Limb (tissue), 2 donors: ENCODE measurements around the gene NECAB3.
A peak's percentile ranks its signal among the peaks of the same experiment; 100 is the strongest.

ENCODE experiments used
- DNase-seq, 2 donors: peaks; one replicate each; pipeline ENCODE4 v3.0.0-alpha.2; 2016; ENCODE audit errors: extremely low spot score in 2 of 2

Gene NECAB3

DNA sequence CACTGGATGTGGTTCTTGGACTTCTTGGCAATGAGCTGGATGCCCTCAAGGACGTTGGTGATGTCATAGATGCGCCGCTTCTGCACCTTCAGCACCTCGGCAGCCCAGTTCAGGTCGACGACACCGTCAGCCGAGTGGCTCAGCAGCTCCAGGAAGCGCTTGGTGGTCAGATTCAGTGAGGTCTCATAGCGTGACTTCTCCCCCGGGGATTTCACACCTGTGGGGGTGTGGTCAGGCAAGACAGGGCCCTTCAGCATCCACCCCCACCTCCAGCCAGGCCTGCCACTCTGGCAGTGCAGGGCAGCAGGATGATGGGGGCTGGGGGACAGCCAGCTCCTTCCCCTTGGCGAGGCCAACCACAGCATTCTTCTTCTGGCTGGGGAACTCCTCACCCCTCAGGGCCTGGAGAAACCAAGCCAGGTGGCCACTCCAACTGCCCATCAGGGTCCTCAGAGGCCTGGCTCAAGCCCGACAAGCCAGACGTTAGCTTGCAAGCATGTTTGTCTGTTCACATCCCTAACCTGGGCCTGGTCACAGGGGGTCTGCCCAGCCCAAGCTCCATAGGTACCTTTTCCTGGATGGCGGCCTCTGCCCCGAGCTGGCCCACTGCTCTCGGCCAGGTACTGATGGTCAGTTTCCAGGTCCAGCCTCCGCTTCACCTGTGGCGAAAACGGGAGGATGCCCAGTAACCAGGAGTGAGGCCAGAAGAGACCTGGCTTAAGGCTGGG, 5.7 kb upstream of the NECAB3 start:
- no peak for DNase-seq

DNA sequence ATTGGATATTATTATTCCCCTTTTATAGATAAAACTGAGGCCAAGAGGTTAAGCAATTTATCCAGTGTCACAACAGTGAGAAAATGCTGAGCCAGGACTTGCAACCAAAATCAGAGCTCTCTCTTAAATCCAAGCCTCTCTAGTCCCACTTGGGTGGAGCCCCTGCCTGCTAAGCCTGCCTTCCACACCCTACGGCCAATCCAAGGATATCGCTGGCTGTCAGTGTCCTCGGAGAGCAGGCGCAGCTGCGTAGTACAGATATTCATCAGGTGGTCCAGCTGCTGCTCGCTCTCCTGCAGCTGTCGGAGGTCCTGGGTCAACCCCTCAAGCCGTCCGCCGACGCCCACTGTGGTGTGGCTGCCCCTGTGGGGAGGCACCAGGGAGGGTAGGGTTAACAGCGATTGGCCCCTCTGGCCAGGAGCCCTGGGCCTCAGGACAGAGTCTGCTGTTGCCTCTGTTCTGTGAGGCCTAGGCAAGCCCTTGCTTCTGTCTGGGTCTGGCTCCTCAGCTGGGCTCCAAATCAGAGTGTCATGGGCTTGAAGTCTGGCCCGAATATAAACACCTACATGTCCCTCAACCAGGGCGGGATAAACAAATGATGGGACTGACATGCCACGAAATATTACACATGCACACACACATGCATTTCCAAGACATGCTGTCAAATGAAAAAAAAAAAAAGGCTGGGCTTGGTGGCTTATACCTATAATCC, 3.9 kb upstream of the NECAB3 start:
- no peak for DNase-seq

DNA sequence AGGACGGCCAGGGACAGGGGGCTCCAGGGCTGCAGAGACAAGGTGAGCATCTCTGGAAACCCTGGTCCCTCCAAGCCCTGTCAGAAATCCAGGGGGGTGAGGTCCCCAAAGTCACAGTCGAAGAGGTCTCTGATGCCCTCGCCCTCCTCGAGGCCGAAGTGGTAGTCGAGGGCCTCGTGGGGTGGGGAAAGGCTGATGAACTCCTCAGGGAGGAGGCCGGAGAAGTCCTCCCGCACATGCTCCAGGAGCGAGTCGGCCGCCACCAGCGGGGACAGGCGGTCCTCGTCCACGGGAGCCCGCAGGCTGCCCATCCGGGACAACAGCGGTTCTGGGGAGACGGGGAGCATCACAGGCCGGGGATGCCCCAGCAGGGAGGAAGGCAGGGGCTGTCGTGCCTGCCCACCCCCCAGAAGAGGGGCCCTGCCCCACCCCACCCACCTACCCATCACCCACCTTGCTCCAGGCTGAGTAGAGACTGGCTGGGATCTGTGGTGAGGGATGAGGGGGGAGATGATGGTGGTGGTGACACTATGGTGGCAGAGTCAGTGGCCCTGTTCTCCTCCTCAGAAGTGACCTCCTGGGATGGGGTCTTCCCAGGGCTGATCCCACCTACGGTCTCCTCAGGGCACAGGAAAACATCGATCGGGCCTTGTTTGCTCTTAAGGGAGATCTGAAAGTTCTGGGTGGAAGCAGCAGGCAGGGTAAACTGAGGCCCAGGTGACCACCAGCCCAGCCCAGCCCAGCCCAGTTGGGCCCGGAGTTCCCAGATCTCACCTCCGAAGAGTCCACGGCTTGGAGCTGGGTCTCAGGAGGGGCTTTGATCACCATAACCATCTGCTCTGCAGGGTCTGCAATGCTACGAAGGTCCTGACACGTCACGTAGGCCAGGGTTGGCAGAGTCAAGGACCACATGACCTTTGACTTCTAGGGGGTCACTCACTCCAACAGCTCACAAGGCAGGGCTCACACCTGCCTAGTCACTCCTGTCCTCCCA, 2.7 kb upstream of the NECAB3 start:
- DNase-seq = peak in 1 of 2 donors; percentile 27

DNA sequence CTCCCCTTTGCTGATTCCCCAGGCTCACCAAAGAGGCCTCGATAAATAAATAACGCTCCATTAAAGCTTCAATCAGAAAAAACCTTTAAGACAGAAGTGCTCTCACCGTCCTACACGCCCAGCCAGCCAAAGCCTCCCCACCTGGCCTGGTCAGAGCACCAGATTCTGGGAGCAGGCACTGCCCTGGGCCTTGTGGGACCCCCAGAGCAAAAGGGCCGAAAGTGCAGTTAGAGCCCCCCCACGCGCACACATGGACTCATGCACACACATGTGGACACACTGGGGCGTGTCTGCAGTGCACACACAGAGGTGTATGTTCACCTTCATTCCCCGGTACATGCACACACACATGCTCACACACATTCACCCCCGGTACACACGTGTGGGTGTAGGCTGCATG, 1.9 kb upstream of the NECAB3 start:
- DNase-seq = peak in 1 of 2 donors; percentile 32

DNA sequence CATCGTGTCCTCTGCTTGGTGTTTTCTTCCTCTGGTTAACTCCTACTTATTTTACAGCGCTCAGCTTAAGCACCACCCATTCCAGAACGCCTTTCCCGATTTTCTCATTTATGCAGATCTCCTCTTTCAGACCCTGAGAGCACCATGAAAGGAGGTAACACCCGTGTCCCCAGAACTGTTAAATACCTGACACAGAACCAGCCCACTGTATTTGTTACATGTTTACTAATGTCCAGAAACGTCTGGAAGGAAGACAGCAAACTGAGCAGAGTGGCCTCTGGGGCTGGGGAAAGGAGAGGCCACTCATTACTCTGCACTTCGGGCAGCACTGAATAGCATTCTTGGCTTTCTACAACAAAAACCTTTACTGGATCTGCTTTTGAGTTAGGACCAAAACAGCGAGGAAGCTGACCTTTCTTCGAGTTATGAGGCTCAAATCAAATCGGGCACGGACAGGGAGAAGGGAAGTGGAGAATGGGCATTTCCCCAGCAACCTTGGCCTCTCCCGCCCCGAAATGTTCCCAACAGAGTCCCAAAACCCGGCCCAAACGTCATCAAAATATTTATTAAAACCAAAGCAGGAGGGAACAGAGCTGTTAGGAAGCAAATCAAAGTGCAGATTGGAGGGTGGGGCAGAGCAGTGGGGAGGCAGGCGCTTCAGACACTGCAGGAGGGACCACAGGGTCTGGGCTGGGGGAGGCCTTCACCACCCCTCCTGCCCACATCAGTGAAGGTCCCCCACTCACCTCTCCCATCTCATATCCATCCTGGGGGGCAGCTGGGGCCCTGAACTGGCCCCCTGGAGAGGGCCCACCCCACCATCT, 1.1 kb upstream of the NECAB3 start:
- peak in 1 of 2 donors; percentile 28 for DNase-seq

DNA sequence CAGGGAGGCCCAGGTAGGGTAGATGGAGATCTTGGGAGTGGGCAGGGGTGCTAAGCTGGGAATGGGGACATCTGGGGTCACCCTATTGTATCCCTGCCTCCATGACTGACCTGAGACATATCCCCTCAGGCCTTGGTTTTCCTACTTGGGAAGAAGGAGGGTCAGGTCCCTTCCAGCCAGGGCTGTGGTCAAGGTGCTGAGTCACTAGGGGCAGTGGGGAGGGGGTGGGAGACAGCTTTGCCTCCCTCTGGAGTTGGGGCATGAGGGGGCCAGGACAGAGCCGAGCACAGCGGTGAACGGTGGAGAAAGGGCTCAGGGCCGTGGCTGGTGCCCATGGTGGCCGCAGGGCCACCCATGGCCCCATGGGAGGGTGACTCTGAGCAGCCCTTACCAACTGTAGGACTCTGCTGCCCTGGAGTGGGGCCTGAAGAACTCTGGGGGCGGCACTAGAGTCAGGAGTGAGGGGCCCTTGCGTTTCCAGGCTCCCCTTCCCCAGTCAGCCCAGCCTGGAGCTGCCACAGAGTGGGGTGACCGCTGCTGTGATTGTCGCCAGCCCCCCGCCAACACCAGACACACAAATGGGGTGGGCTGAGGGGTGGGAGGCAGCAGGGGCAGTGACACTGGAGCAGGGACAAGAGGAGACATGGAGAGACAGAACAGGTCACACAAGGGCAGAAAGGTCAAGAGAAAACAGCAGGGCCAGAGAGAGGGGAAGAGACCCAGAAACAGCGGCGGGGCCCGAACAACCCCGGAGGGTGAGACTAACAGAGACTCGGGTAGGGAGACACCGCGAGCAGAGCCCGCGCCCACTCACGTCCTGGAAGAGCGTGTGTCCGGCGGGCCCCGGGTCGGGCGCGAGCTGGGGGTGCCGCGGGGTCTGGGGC, 576 bp downstream of the NECAB3 start:
- peak in 1 of 2 donors; percentile 51 for DNase-seq

DNA sequence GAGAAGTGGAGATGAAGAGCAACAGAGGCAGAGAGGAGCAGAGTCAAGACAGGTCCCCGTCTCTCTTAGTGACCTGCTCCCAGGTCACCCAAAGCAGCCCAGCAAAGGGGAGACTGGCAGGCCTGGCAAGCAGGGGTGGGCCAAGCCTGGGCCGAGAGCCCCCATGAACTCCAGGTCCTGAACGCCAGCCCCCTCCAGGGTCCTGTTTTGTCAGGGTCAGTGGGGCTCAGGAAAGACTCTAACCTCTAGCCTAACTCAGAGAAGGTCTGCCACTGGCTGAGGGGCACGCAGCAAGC, 1.2 kb downstream of the NECAB3 start:
- no peak for DNase-seq

DNA sequence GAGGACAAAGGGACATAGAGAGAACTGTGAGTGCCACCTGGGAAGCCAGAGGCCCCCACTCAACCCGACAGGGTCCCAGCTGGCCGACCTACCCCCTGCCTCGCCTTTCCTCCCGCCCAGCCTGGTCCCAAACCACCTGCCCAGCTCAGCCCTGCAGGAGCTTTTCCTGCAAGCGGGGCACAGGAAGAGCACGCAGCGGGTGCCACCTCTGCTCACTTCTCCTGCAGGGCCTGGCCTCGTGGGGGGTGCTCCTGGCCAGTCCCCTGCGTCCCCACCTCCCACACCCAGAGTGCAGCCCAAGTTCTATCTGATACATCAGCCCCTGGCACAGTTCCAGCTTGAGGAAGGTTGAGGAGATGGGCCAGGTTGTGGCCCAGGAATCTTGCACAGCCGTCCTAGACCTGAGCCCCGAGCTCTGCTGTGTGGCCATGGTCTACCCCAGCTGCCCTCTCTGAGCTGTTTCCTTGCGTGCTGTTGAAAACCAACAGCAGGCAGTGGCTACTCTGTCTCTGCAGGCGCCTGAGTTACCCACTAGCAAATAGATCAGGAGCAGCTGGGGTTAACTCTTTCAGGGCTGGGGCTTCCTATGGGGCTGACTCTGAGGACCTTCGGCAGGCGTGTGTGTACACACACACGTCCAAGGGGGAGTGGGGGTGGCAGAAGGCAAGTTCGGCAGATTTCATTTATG, 1.7 kb downstream of the NECAB3 start:
- DNase-seq = peak in 1 of 2 donors; percentile 44

DNA sequence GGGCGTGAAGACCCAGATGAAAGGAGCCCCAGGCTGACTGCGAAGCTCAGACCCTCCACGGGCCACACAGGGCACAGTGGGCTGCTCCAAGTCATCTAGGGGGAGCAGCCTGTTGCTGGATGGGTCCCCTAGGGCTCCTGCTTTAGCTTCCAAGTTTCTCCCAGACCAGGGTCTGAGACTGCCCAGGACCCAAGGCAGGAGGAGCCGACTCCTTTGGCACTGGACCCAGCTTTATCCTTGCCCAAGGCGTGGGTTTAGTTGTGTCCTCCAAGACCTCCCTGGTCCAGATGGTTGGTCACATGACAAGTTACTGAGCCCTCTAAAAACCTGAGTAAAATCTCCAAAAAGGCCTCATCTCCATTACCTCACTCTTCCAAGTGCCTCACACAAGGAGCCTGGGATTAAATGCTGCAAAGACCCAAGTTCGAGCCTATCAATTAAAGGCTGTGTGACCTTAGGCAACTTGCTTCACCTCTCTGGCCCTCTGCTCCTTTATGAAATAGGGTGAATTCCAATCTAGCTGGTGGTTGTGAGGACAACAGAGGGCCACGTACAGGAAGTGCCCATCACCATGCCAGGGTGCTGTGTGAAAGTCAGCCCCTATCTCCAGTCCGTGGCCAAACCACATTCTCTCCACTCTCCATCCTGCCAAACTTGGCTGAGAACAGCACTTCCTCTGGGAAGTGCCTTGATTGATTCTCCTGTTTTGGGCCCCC, 2.5 kb downstream of the NECAB3 start:
- DNase-seq = no peak

DNA sequence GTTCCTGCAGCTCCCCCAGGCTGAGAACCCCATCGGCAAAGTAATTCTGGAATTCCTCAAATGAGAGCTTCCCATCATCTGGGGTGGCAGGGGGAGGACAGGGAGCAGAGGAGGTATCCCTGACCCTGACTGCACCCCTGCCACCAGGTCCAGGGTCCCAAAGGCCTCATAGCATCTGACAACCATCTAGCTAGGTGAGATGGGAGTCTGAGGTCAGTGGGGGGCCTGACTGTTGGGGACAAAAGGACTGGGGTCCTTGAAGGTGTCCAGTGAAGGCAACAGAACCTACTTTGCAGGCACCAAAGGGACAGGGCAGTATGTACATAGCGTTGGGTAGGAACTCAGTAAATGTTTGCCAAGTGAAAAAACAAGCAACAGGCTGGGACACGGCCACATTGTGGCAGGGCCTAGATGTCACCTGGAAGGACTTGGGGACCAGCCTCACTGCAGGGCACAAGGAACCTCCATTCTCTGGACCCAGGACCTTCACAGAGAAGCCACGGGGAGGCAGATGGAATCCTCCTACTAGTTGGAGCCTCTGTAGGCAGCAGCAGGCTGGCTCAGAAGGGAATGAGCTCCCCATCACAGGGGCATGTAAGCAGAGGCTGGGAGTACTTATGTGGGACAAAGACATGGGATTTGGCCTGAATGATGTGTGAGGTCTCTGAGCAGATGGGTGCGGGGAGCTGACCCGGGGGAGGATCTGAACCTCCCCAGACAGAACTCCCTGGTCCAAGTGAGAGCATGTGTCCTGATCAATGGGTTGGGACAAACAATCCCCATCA, 3.3 kb downstream of the NECAB3 start:
- DNase-seq = no peak

DNA sequence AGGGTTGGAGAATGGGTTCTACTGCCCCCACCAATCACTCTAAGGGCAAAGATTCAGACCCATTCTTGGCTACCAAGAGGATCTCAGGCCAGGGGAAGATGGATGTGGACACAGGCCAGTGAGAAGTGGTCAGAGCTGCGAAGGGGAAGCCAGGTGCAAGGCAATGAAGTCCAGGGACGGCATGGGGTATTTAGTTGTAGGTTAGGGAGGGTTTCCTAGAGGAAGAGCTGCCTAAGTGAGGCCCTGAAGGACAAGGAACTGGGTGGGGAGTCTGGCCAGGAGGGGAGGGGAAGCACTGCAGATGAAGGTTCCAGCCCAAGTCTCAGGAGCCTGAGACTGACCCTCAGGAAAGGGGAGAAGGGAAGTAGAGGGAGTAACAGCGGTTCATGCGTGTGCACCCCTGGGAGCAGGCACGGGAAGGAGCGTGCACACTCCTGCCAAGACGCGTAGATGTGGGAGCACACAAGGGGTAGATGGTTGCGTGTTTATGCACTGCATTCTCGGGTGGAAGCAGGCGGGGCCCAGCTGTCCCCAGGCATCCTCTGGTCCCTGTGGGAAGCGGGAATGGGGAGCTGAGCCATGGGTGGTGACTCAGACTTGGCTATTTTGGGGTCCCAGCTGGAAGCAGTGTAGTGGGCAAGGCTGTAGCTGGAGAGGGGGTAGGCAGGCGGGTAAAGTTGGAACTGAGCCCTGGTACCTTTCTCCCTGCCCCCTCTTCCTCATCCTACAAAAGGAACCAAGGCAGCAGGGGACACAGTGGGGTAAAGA, 4.2 kb downstream of the NECAB3 start:
- peak in 1 of 2 donors; percentile 25 for DNase-seq

DNA sequence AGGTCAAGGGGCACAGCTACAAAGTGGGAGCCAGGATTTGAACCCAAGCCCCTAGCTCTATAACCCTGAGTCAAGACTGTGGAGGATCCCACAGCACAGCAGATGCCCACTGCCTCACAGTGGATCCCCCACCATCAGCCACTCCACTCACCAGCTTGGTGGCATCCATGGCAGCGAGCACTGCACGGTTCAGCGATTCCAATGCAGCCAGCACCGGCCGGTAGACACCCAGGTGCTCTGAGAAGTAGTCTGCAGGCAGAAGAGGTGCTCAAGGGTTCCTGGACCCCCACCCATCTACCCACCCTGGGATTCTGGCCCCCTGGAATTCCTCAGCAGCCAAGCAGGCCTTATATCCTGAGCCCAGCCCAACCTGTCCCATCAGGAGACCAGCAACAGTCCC, 5.0 kb downstream of the NECAB3 start:
- DNase-seq = no peak

DNA sequence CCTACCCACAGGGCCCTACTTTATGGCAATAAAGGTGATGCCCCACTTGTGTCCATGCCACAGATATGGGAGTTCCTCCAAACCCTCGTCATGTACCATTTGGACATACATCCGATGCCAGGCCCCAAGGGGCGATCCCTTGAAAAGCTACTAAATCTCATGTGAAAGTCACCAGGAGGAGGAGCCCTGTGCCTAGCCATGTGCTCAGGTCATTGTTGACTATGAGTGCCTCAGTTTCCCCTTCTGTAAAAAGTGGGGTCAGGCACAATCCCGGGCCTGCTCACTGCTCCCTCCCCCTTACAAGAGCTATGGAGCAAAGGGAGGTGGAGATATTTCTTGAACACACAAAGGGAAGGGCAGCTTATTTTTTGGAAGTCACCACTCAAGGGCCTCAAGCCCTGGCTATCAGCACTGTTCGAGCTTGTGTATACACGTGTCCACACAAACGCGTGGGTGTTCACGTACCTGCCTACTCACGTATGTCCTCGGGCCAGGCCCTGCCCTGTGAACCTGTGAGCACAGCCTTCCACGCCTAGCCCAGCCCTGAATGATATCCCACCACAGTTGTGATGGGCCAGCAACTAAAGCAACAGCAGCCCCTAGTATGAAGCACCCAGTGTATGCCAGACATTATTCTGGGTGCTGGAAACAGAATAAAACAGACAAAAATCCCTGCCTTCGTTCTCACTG, 5.6 kb downstream of the NECAB3 start:
- DNase-seq = peak in 1 of 2 donors; percentile 33

DNA sequence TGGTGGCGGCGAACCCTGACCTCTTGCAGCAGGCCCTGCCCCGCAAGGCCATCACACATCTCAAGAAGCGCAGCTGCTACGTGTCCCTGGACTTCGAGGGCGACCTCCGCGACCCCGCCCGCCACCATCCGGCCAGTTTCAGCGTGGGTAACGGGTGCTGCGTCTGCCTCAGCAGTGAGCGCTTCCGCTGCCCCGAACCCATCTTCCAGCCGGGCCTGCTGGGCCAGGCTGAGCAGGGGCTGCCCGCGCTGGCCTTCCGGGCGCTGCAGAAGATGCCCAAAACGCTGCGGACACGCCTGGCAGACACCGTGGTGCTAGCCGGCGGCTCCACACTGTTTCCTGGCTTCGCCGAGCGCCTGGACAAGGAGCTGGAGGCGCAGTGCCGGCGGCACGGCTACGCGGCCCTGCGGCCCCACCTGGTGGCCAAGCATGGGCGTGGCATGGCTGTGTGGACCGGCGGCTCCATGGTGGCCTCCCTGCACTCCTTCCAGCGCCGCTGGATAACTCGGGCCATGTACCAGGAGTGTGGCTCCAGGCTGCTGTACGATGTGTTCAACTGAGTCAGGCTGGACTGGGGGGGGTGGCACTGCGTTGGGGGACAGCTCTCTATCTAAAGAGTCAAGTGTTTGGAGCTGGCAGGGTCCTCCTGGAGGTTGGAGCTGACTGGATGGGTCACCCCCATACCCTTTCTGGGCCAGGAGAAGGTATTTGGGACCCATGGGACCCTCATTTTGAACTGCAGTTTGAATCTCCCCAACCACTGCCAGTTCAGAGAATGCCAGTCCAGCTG, 6.4 kb downstream of the NECAB3 start:
- DNase-seq = peak in 1 of 2 donors; percentile 87

DNA sequence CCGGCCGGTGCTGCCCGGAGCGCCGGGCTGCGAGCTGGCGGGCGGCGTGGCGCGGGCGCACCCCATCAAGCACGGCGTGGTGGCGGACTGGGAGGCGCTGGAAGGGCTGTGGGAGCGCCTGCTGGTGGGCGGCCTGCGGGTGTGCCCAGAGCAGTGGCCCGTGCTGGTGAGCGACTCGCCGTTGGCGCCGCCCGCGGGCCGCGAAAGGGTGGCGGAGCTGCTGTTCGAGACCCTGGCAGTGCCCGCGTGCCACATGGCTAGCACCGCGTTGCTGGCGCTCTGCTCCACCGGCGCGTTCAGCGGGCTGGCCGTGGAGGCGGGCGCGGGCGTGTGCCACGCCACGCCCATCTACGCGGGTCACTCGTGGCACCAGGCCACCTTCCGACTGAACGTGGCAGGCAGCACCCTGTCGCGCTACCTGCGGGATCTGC, 7.0 kb downstream of the NECAB3 start:
- peak in 1 of 2 donors; percentile 63 for DNase-seq
